GM21529 (cell line): ENCODE results near the gene NSD2.

ENCODE experiments used
- ATAC-seq: cut with Tn5 transposase; IDR thresholded peaks from one replicate; pipeline ENCODE4 v1.9.1; 2021; ENCODE audit not compliant: unreplicated experiment

Gene NSD2

DNA sequence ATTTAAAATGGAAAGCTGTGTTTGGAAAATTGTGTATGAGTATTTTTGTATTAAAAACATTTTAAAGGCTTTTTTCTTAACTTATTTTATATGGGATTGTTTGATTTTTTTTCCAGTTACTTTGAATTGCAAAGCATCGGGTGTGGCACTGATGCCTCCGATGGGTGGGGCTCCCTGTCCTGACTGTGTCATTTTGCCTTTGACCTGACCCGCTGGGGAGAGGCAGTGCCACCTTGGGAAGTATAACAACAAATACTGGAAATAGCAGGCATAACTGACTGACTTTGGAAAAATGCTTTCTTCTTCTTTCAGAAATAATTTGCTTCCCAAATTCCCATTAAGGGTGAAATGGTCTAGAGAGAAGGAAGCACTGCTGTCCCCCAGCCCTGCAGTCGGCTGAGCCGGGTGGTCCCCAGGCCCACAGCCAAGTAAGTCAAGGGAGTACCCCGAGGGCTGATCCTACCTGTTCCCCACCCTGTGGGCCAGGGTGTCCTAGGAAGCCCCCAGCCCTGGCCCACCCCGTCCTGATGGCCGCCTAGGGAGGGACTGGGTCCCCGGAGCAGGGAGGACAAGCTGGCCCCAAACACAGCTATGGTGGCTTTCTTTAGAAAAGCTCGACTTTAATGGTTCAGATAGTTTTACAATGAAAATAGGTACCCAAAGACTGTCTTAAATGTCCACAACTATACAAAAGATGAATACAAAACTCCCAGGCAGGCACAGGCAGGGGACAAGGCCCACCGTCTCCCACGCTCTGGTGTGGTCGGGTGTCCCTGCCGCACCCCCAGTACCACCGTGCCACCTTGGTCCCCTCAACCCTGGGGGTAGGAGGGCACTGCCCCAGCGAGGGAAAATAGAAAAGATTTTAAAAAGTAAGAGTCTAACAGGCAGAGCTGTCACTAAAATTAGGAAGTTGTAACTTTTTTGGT, 111.2 kb downstream of the NSD2 start:
- ATAC-seq: no peak

- no peak for ATAC-seq
Measured at GRCh38 chr4:1983053-1983845, 112.1 kb downstream of the NSD2 start.

- no peak for ATAC-seq
Measured at GRCh38 chr4:1983846-1984405, 112.7 kb downstream of the NSD2 start.

DNA sequence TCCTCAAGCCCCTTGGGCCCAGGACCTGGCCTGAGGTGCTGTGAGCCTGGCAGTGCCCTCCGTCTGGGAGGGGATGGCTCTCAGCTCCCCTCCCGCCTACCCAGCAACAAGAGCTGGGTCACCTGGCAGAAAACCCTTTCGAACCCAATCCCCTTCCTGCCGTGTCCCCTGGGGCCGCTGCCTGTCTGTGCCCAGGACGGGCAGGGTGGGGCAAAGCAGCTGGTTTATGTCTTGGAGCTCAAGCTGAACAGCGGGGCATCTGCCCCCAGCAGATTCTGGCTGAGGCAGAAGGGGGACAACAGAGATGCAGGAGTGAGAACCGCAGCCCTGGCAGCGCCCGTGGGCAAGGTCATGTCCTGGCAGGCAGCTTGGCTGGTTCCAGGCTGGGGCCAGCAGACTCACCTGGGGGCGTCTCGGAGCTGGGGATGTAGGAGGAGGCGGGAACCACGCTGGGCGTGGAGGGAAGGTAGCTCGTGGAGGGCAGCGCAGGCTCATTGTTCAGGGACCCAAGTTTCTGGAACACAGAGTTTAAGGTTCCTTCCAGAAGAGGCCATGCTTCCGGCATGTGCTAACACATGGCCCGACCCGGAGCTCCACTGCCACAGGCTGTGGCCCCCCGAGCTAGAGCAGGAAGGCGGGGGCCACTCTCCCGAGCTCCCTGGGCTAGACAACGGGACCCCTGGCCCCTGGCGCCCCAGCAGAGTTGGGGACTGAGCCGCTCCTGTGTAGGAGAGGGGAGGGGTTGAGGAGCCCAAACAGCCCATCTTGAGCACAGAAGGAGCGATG, 113.4 kb downstream of the NSD2 start:
- ATAC-seq: no peak

GRCh38 chr4:1985294-1985693, 114.1 kb downstream of the NSD2 start:
- ATAC-seq: no peak

DNA sequence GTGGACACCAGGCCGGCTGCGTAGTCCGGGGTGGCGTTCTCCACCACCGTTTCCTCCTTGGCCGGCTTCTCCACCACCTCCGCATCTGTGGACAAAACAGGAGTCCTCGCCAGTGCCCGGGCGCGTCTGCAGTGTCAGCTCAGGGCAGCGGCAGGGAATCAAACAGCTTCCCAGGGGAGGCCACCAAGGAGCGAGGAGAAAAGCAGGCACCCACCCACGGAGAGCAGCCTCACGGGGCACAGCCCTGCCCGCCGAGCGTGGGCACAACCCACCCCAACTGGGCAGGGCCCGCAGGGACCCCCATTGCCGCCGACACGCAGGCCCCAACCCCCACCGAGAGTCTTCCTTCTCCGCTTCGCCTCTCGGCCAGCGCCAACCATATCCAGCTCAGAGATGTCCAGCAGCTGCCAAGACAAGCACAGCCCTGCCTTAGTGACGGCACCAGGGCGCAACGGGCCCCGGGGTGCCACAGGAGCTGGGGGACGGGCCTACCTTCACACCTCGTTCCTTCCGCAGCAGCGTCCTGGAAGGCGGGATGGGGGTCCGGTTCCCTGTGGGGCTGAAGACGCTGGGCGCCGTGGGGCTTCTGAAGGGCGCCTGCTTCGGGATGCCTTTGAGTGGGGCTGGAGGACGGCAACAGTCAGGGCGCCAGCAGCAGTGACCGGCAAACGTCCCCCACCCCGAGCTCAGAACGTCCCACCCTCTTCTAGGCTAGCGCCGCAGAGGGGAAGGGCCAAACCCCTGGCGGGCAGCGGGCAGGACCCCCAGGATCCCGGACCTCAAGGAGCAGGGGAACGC, 114.8 kb downstream of the NSD2 start:
- ATAC-seq: no peak

DNA sequence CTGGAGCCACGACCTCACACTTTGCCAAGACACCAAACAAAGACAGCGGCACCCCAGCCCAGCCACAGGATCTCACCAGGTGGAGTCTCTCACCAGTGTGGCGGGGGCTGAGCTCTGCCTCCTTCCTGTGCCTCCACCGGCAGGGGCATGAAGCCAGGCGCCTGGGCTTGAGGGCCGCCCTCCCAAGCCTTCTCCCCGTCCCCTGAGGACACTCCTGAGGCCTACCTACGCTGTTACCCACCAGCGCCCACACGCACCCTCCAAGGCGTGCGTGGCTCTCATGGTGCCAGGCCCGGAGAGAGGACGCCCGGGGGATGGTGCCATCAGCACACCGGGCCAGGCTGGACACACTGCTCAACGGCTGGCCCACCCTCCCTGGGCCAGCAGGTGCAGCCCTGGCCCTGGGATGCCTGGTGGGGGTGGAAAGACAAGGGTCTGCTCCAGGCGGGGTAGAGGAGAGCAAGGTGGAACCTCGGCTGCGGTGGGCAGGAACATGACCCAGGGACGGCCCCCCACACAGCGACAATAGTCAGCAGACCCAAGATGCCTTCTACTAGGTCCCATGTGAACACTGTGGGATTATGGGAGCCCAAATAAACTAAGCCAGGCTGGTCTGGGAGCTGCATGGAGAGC, 115.5 kb downstream of the NSD2 start:
- no peak for ATAC-seq

GRCh38 chr4:1987296-1987695, 116.1 kb downstream of the NSD2 start:
- no peak for ATAC-seq

- ATAC-seq: no peak
Measured at GRCh38 chr4:1987721-1988326, 116.6 kb downstream of the NSD2 start.

GRCh38 chr4:1988327-1988724, 117.1 kb downstream of the NSD2 start:
- ATAC-seq: no peak

GRCh38 chr4:1989533-1990347, 118.5 kb downstream of the NSD2 start:
- no peak for ATAC-seq

- no peak for ATAC-seq
Measured at GRCh38 chr4:1990348-1990645, 119.1 kb downstream of the NSD2 start.

GRCh38 chr4:1990676-1991075, 119.5 kb downstream of the NSD2 start:
- ATAC-seq: no peak

DNA sequence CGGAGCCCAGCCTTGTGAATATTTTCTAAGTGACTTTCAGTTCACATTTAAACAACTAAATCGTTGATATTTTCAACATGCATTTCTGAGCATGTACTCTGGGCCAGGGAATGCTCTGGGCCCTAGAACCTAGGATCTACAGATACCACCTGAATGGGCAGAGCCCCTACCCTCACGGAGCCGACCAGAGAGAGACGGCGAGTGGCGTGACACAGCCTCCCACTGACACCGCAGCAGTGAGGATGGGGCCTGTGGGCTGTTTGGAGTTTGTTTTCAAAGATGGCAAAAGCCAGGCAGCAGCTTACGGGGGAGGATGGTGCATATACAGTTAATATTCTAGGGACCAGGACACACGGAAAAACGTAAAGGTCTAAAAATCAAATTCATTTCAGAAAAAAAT, 119.9 kb downstream of the NSD2 start:
- ATAC-seq: no peak

- no peak for ATAC-seq
Measured at GRCh38 chr4:1991596-1992434, 120.6 kb downstream of the NSD2 start.

DNA sequence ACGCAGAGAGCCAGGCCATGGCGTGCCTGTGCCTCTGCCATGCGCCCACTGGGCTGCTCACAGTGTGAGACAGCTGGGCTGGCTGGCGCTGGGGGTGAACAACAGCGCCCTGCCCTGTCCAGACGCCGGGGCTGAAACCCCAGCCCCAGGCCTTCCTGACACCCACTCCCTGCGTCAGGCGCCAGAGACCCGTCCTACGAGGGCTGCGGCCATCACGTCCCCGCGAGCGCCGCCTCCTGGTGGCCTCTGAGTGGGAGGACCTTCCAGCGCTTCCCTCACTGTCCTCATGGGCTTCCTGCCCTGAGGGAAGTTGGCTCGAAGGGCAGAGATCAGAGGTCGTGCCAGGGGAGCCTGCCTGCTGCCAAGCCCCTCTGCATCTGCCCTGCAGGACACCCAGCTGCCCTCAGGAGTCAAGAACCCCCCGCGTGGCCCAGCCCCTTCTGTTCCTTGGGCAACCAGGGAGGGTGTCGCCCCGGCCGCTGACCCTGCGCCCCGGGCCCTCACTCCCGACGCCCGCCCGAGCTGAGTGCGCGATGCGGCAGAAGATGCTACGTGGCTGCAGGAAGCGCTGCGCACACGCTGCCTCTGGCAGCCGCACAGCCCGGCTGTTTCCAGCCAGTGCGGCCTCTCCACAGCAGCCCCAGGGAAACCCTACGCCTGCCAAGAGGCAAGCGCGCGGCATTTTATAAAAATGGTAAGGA, 121.4 kb downstream of the NSD2 start:
- ATAC-seq: no peak

DNA sequence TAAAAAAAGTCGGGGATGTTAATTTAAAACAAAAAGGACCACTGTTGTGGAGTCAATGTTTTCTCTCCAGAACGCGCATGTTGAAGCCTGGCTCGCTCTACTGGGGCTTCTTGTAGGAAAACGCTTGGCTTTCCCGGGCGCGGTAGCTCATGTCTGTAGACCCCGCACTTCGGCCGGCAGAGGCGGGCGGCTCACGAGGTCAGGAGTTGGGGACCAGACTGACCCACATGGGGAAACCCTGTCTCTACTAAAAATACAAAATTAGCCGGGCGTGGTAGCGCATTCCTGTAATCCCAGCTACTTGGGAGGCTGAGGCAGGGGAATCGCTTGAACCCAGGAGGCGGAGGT, 122.0 kb downstream of the NSD2 start:
- no peak for ATAC-seq
